ENCODE results near the gene XAGE2.
"Not testable (repeated sequence)": the region's sequence is repeated elsewhere in the genome, so short reads cannot be mapped to it uniquely, and the experiment has no call there.

XAGE2 gene

GRCh38 chrX:52368368-52369055 lies at the start of gene XAGE2:
XAGE2 (plus strand) TSS chrX:52369021; CDS start chrX:52370015, 994 bp downstream.
- no peak for DNase-seq

- no peak for DNase-seq
Measured at GRCh38 chrX:52337410-52337809, 31.4 kb upstream of the XAGE2 start.

- DNase-seq = no peak
Measured at GRCh38 chrX:52341493-52341892, 27.3 kb upstream of the XAGE2 start.

- not testable (repeated sequence) for DNase-seq
Measured at GRCh38 chrX:52343131-52343530, 25.7 kb upstream of the XAGE2 start.

GRCh38 chrX:52345402-52345801 lies 23.4 kb upstream of the XAGE2 start:
- DNase-seq = not testable (repeated sequence)

GRCh38 chrX:52346174-52347165 lies 22.4 kb upstream of the XAGE2 start:
- DNase-seq = peak; percentile 0 to 12

- DNase-seq = no peak
Measured at GRCh38 chrX:52349681-52350080, 19.1 kb upstream of the XAGE2 start.

GRCh38 chrX:52352551-52352950 lies 16.3 kb upstream of the XAGE2 start:
- no peak for DNase-seq

GRCh38 chrX:52353838-52354237 lies 15.0 kb upstream of the XAGE2 start:
- no peak for DNase-seq

- no peak for DNase-seq
Measured at GRCh38 chrX:52355108-52355507, 13.7 kb upstream of the XAGE2 start.

- DNase-seq = no peak
Measured at GRCh38 chrX:52359614-52360232, 9.1 kb upstream of the XAGE2 start.

- DNase-seq = no peak
Measured at GRCh38 chrX:52361941-52362340, 6.9 kb upstream of the XAGE2 start.

GRCh38 chrX:52363247-52363883 lies 5.5 kb upstream of the XAGE2 start:
- peak in 1 of 2 experiments; percentile 0 for DNase-seq

GRCh38 chrX:52378870-52379269 lies 10.0 kb downstream of the XAGE2 start:
- no peak for DNase-seq

GRCh38 chrX:52380993-52381392 lies 12.2 kb downstream of the XAGE2 start:
- DNase-seq = no peak

- no peak for DNase-seq
Measured at GRCh38 chrX:52410439-52411394, 41.9 kb downstream of the XAGE2 start.

- no peak for DNase-seq
Measured at GRCh38 chrX:52415304-52415703, 46.5 kb downstream of the XAGE2 start.

- no peak for DNase-seq
Measured at GRCh38 chrX:52416816-52417215, 48.0 kb downstream of the XAGE2 start.

GRCh38 chrX:52420824-52421443 lies 52.1 kb downstream of the XAGE2 start:
- no peak for DNase-seq

- no peak for DNase-seq
Measured at GRCh38 chrX:52422884-52423283, 54.1 kb downstream of the XAGE2 start.

- DNase-seq = no peak
Measured at GRCh38 chrX:52424656-52425055, 55.8 kb downstream of the XAGE2 start.

All from SW 1271 (cell line).